ENCODE results near the gene ZNF467. TPM values are rescaled to one million over a fixed set of nuclear protein-coding genes. Genes with fewer than 3 reads are reported as not detected.

ZNF467 gene
- total and polyA plus RNA-seq, 2 of the 8 experiments (the other 6 are each of a cell fraction or from before 2014, with no cell fraction given): 0.50 to 0.51 TPM

GRCh38 chr7:149787428-149788299, 14.3 kb upstream of the ZNF467 start:
- H3K23me2 ChIP-seq (ENCODE audit: low read depth, low read length): peaks cover 2% of the 10 kb centered on the region; the same call in 1 of the 2 replicates
- no peak overlapping the region for H4K5ac ChIP-seq (ENCODE audit: insufficient read length, low read depth, low read length)
- no peak overlapping the region for H3K14ac ChIP-seq (ENCODE audit: insufficient read length)
- peak overlapping the region; percentile 28; the same call in 1 of the 2 replicates for H4K8ac ChIP-seq (ENCODE audit: extremely low read depth, insufficient read depth, low read length)
- 56% methylated on average over 35 of the region's 35 CpGs; no CpG with 5 or more reads in 1 of the 2 experiments for WGBS, 2 experiments (ENCODE audit: extremely low coverage in 1 of 2, insufficient coverage in 1 of 2, insufficient read length in 1 of 2, insufficient replicate concordance in 2 of 2, low coverage in 1 of 2, low lambda C conversion rate in 2 of 2, missing lambda C conversion rate in 1 of 2)
- no peak overlapping the region for H2BK120ac ChIP-seq (replicated peaks; ENCODE audit: low read depth, low read length)
- H2AK5ac ChIP-seq (ENCODE audit: low read depth, low read length): peak overlapping the region; percentile 57; the same call in 1 of the 2 replicates
- H2BK5ac ChIP-seq (ENCODE audit: low read depth, low read length): no peak overlapping the region
- ChIA-PET CTCF (ENCODE audit: partially characterized antibody) (interaction anchor here (1.0 to 11.8 kb wide), 12 partner anchors 9 to 73 kb away, joined by 3 to 120 read pairs (median 11); partner anchors contain the start of gene ZNF467), POLR2A (ENCODE audit: partially characterized antibody) (interaction anchor here (0.8 to 1.9 kb wide), 4 partner anchors 9 to 16 kb away, joined by 3 to 6 read pairs (median 4); no protein-coding TSS in a partner anchor)
- no peak overlapping the region for H3K23ac ChIP-seq (ENCODE audit: insufficient read length)
- H3K27ac ChIP-seq (ENCODE audit: low read depth, low read length): no peak overlapping the region
- H2BK20ac ChIP-seq (ENCODE audit: low read length): no peak overlapping the region
- H3K9ac ChIP-seq (replicated peaks in 1 of 4; ENCODE audit: extremely low read depth in 1 of 4, low read depth in 3 of 4, low read length in 3 of 4): no peak overlapping the region
- no peaks in the 10 kb centered on the region for H3K9me3 ChIP-seq (ENCODE audit: insufficient read depth in 2 of 2, low read depth in 1 of 2, low read length in 1 of 2)
- H3K4ac ChIP-seq (replicated peaks; ENCODE audit: insufficient read length, low read depth, low read length): no peak overlapping the region
- H3K79me2 ChIP-seq (ENCODE audit: control insufficient read depth in 1 of 2, insufficient read depth in 2 of 2, low read length in 2 of 2): no peaks in the 10 kb centered on the region
- no peak overlapping the region; the same call in 1 of the 2 replicates for H2BK15ac ChIP-seq (ENCODE audit: low read length)
- no peak overlapping the region for H2AFZ ChIP-seq (ENCODE audit: low read length)
- H3K36me3 ChIP-seq (ENCODE audit: control insufficient read depth in 2 of 4, insufficient read depth in 4 of 4, low read length in 3 of 4): no peaks in the 10 kb centered on the region
- FAIRE-seq (no peak), DNase-seq (ENCODE audit: low read depth in 1 of 2, low spot score in 2 of 2) (peak in 1 of 2 experiments; percentile 72)
- peaks cover 8 to 44% (median 35%) of the 10 kb centered on the region in 4 experiments for H3K27me3 ChIP-seq (replicated peaks in 1 of 4; ENCODE audit: control insufficient read depth in 3 of 4, extremely low read depth in 1 of 4, insufficient read depth in 3 of 4, low read length in 3 of 4)
- peaks cover 0 to 15% (median 6%) of the 10 kb centered on the region in 4 experiments; a peak in 6 of 7 replicates for H3K4me1 ChIP-seq (replicated peaks in 1 of 4; ENCODE audit: control insufficient read depth in 3 of 4, insufficient read depth in 4 of 4, low read length in 3 of 4)
- H4K91ac ChIP-seq (replicated peaks; ENCODE audit: insufficient read length, low read length): no peak overlapping the region
- peak overlapping the region; percentile 9; the same call in 1 of the 2 replicates for H2BK12ac ChIP-seq (ENCODE audit: low read depth, low read length)
- 0 out of 8 replicates have a peak overlapping the region, but pooled peaks of 1 of the 4 experiments have one; percentile 21 for H3K4me3 ChIP-seq (ENCODE audit: extremely low read depth in 1 of 4, insufficient read depth in 2 of 4, low read depth in 3 of 4, low read length in 4 of 4)
- H4K20me1 ChIP-seq (replicated peaks in 1 of 2; ENCODE audit: control insufficient read depth in 1 of 2, insufficient read depth in 2 of 2, low read length in 2 of 2): peaks cover 0 to 2% of the 10 kb centered on the region in 2 experiments
- H3K4me2 ChIP-seq (ENCODE audit: insufficient read depth in 1 of 2, low read depth in 2 of 2, low read length in 2 of 2): peak overlapping the region in 1 of 2 experiments; percentile 35; a peak in 1 of 4 replicates
- H3K79me1 ChIP-seq (ENCODE audit: low read depth, low read length): no peaks in the 10 kb centered on the region
- no peak overlapping the region for H3K56ac ChIP-seq (replicated peaks; ENCODE audit: insufficient read length, low read depth, low read length)
- no peak overlapping the region for H3K18ac ChIP-seq (ENCODE audit: extremely low read depth, low read length)
- TF ChIP-seq TEAD4 (IDR thresholded peaks at IDR 0.05; ENCODE audit: low read depth, low read length): no peak
- TF ChIP-seq BRCA1 (IDR thresholded peaks at IDR 0.05; ENCODE audit: low read depth, low read length): no peak
- peak; percentile 36 to 50; a peak in 3 of 4 replicates for TF ChIP-seq RAD21 (IDR thresholded peaks at IDR 0.05 in 1 of 2, conservative IDR thresholded peaks at IDR 0.05 in 1 of 2; ENCODE audit: low read depth in 2 of 2, low read length in 2 of 2)
- no peak for TF ChIP-seq PHF8 (conservative IDR thresholded peaks at IDR 0.05; ENCODE audit: low read depth, low read length)
- TF ChIP-seq CTCF (IDR thresholded peaks at IDR 0.05; ENCODE audit: control extremely low read depth in 1 of 3, insufficient read depth in 1 of 3, low read depth in 1 of 3, low read length in 3 of 3): peak in 2 of 3 experiments; percentile 59 to 82; a peak in 3 of 4 replicates
- no peak; the same call in 1 of the 2 replicates for TF ChIP-seq E2F6 (IDR thresholded peaks at IDR 0.05)

Data from H1 (cell line).